OCI-LY7 (cell line): Measurements from ENCODE around the gene RPRD1B.

ENCODE experiments used
- CTCF ChIP-seq: fragments of 200-600 bp; sonication (generic); conservative IDR thresholded peaks from 2 replicates; pipeline ENCODE4 v1.5.1; 2014; ENCODE audit warnings: mild to moderate bottlenecking, antibody characterized with exemption, low read length, moderate library complexity, mixed read lengths
- EZH2phosphoT487 ChIP-seq: fragments of 200-600 bp; sonication (generic); IDR thresholded peaks from 2 replicates; pipeline ENCODE4 v1.6.1; 2018; ENCODE audit warnings: low read depth, borderline replicate concordance, mild to moderate bottlenecking, mixed run types, antibody characterized with exemption, low read length, moderate library complexity, mixed read lengths

GRCh38 chr20:38083338-38084048 lies 49.9 kb downstream of the RPRD1B start:
- TF ChIP-seq CTCF (no peak), EZH2phosphoT487 (no peak)
